ENCODE data around the gene RNF113B. TPM values are rescaled to one million over a fixed set of nuclear protein-coding genes. Genes with fewer than 3 reads are reported as not detected.

RNF113B gene
- not detected in 3 replicates for total RNA-seq
- long read RNA-seq, result 0 reads

GRCh38 chr13:98176777-98177608 lies at the start of gene RNF113B:
Gene RNF113B, minus strand, starts transcription at chr13:98177269. Its CDS starts 33 bp downstream, at chr13:98177236.
- Mint-ChIP-seq H3K36me3 (ENCODE audit: low read depth) (peaks cover 6% of the 10 kb centered on the region), H3K27ac (ENCODE audit: unreplicated experiment) (peak within 1 kb of the TSS; percentile 43), H3K4me3 (ENCODE audit: unreplicated experiment) (no peak within 1 kb of the TSS)

GRCh38 chr13:98226496-98226895 lies 49.4 kb upstream of the RNF113B start:
- H3K36me3 Mint-ChIP-seq (ENCODE audit: low read depth), result peaks cover 9% of the 10 kb centered on the region

More at GRCh38 chr13:98176777-98177608, at the start of gene RNF113B:
- TF ChIP-seq CTCF (IDR thresholded peaks at IDR 0.05), result no peak
- Mint-ChIP-seq H3K9me3 (ENCODE audit: low read depth) (no peaks in the 10 kb centered on the region), H3K27me3 (ENCODE audit: low read depth) (no peaks in the 10 kb centered on the region), H3K4me1 (ENCODE audit: low read depth) (peaks cover 85% of the 10 kb centered on the region)
- peak; percentile 87 for DNase-seq (ENCODE audit: low spot score)

GRCh38 chr13:98225036-98225940 lies 48.2 kb upstream of the RNF113B start:
- no peak for DNase-seq (ENCODE audit: low spot score)
- no peaks in the 10 kb centered on the region for H3K27me3 Mint-ChIP-seq (ENCODE audit: low read depth)
- H3K4me1 Mint-ChIP-seq (ENCODE audit: low read depth), result peaks cover 85% of the 10 kb centered on the region
- no peak overlapping the region for H3K4me3 Mint-ChIP-seq (ENCODE audit: unreplicated experiment)
- peaks cover 9% of the 10 kb centered on the region for H3K36me3 Mint-ChIP-seq (ENCODE audit: low read depth)
- no peaks in the 10 kb centered on the region for H3K9me3 Mint-ChIP-seq (ENCODE audit: low read depth)
- no peak for TF ChIP-seq CTCF (IDR thresholded peaks at IDR 0.05)
- H3K27ac Mint-ChIP-seq (ENCODE audit: unreplicated experiment), result no peak overlapping the region

More at GRCh38 chr13:98226496-98226895, 49.4 kb upstream of the RNF113B start:
- Mint-ChIP-seq H3K9me3 (ENCODE audit: low read depth) (no peaks in the 10 kb centered on the region), H3K27ac (ENCODE audit: unreplicated experiment) (no peak overlapping the region), H3K27me3 (ENCODE audit: low read depth) (no peaks in the 10 kb centered on the region), H3K4me1 (ENCODE audit: low read depth) (peaks cover 81% of the 10 kb centered on the region), H3K4me3 (ENCODE audit: unreplicated experiment) (no peak overlapping the region)
- no peak for DNase-seq (ENCODE audit: low spot score)
- no peak for TF ChIP-seq CTCF (IDR thresholded peaks at IDR 0.05)

GRCh38 chr13:98224557-98224956 lies 47.5 kb upstream of the RNF113B start:
- Mint-ChIP-seq H3K27ac (ENCODE audit: unreplicated experiment) (peak overlapping the region; percentile 42), H3K27me3 (ENCODE audit: low read depth) (no peaks in the 10 kb centered on the region), H3K4me1 (ENCODE audit: low read depth) (peaks cover 85% of the 10 kb centered on the region), H3K9me3 (ENCODE audit: low read depth) (no peaks in the 10 kb centered on the region), H3K4me3 (ENCODE audit: unreplicated experiment) (no peak overlapping the region), H3K36me3 (ENCODE audit: low read depth) (peaks cover 9% of the 10 kb centered on the region)
- no peak for TF ChIP-seq CTCF (IDR thresholded peaks at IDR 0.05)
- DNase-seq (ENCODE audit: low spot score), result no peak

- no peak overlapping the region for H3K27ac Mint-ChIP-seq (ENCODE audit: unreplicated experiment)
- H3K27me3 Mint-ChIP-seq (ENCODE audit: low read depth), result no peaks in the 10 kb centered on the region
- TF ChIP-seq CTCF (IDR thresholded peaks at IDR 0.05), result no peak
- H3K36me3 Mint-ChIP-seq (ENCODE audit: low read depth), result peaks cover 9% of the 10 kb centered on the region
- no peak overlapping the region for H3K4me3 Mint-ChIP-seq (ENCODE audit: unreplicated experiment)
- peaks cover 80% of the 10 kb centered on the region for H3K4me1 Mint-ChIP-seq (ENCODE audit: low read depth)
- H3K9me3 Mint-ChIP-seq (ENCODE audit: low read depth), result no peaks in the 10 kb centered on the region
- no peak for DNase-seq (ENCODE audit: low spot score)
These were observed 46.7 kb upstream of the RNF113B start for GRCh38 chr13:98223741-98224140.
